Osteocyte (in vitro differentiated cells): ENCODE measurements around the gene TBRG4. TPM values are rescaled to one million over a fixed set of nuclear protein-coding genes. Genes with fewer than 3 reads are reported as not detected.
A peak's percentile ranks its signal among the peaks of the same experiment; 100 is the strongest.

ENCODE experiments used
- DNase-seq: peaks from one replicate; pipeline ENCODE4 v3.0.0; 2021; ENCODE audit warnings: mixed read lengths; ENCODE audit not compliant: unreplicated experiment; ENCODE audit errors: extremely low spot score
- H3K27ac Mint-ChIP-seq: one replicate; pipeline ENCODE4 v1.8.0; 2021; ENCODE audit warnings: mild to moderate bottlenecking, mixed read lengths; ENCODE audit not compliant: unreplicated experiment
- H3K27me3 Mint-ChIP-seq: one replicate; pipeline ENCODE4 v1.8.0; 2021; ENCODE audit warnings: mixed read lengths; ENCODE audit not compliant: unreplicated experiment
- H3K36me3 Mint-ChIP-seq: one replicate; pipeline ENCODE4 v1.8.0; 2021; ENCODE audit warnings: mixed read lengths; ENCODE audit not compliant: unreplicated experiment
- H3K4me1 Mint-ChIP-seq: one replicate; pipeline ENCODE4 v1.8.0; 2021; ENCODE audit warnings: mixed read lengths; ENCODE audit not compliant: unreplicated experiment
- H3K4me3 Mint-ChIP-seq: one replicate; pipeline ENCODE4 v1.8.0; 2021; ENCODE audit warnings: mild to moderate bottlenecking, moderate library complexity, mixed read lengths; ENCODE audit not compliant: unreplicated experiment
- H3K9me3 Mint-ChIP-seq: one replicate; pipeline ENCODE4 v1.8.0; 2021; ENCODE audit warnings: mixed read lengths; ENCODE audit not compliant: unreplicated experiment
- long read RNA-seq: library from polyadenylated mRNA; unstranded; transcript quantifications from one replicate; pipeline ENCODE4 v2.0.0, GENCODE V29; 2021
- total RNA-seq: library from RNA; stranded (reverse); gene quantifications from 2 replicates; pipeline ENCODE4 v1.2.1, GENCODE V29; 2021
- TF ChIP-seq, protein P1 (sequence below): fragments of 200-600 bp; sonication (generic); IDR thresholded peaks from 2 replicates; pipeline ENCODE4 v1.5.0; 2021; ENCODE audit warnings: antibody characterized with exemption, mild to moderate bottlenecking, moderate library complexity

Gene TBRG4
- total RNA-seq, result 54.9 and 60.0 TPM in 2 replicates
- long read RNA-seq, transcript TBRG4-201 (11 exons, 2,243 nt), result major isoform, 72 of 160 reads
- long read RNA-seq, transcript TBRG4-202 (9 exons, 1,917 nt), result minor isoform, 19 of 160 reads
- long read RNA-seq, transcript TBRG4-203 (9 exons, 2,225 nt), result minor isoform, 6 of 160 reads
- long read RNA-seq, partial matches to known transcripts, result 9 of 160 reads
- long read RNA-seq, other reads (novel, unspliced or antisense), result 53 of 160 reads

DNA sequence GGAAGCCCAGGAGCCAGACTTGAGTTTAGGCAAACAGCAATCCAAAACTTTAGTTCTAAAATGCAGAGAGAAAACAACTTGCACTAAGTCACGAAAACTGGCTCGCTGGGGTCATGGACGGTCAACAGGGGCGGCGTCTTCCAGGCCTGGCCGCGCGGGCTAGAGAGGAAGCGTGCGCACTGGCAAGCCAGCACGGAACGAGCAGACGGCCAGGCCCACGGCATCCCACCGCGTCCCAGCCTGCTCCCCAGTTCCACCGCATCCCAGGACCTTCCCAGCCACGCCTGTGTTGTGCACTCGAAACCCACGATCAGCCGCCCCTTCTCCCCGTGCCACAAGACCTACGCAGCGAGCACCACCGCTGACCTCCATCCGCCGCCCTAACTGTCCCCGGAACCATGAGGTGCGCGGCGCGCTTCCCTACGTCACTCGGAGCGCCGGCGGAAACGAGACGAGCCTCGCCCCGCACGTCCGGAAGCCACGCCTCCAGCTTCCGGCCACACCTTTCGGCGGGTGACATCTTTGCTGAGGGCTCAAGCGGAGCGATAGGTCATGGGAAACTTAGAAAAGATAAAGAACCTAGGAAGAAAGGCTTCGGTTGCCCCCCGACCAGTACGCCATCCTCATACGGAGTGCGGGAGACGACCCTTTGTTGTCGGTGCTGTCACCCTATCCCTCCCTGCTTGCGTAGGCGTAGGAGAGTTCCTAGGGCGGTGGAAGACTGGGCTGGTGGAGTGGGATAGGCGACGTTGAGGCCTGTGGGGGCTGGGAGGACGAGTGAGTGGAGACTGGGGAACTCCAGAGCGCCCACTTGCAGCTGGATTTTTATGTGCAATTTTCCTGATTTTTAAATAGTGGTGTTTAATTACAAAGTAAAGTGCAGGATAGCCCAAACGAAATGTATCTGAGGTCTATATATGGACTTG lies at the start of gene TBRG4:
Gene TBRG4, minus strand, starts transcription at position 400 of the 926 bp plus-strand sequence. CDS start 2,460 bp downstream, outside the sequence.
- Mint-ChIP-seq H3K9me3 (no peaks in the 10 kb centered on the region), H3K4me1 (peaks cover 26% of the 10 kb centered on the region), H3K36me3 (peaks cover 16% of the 10 kb centered on the region), H3K27ac (peak within 1 kb of the TSS; percentile 96), H3K27me3 (peaks cover 26% of the 10 kb centered on the region), H3K4me3 (peak within 1 kb of the TSS; percentile 99)
- TF ChIP-seq, protein P1, sequence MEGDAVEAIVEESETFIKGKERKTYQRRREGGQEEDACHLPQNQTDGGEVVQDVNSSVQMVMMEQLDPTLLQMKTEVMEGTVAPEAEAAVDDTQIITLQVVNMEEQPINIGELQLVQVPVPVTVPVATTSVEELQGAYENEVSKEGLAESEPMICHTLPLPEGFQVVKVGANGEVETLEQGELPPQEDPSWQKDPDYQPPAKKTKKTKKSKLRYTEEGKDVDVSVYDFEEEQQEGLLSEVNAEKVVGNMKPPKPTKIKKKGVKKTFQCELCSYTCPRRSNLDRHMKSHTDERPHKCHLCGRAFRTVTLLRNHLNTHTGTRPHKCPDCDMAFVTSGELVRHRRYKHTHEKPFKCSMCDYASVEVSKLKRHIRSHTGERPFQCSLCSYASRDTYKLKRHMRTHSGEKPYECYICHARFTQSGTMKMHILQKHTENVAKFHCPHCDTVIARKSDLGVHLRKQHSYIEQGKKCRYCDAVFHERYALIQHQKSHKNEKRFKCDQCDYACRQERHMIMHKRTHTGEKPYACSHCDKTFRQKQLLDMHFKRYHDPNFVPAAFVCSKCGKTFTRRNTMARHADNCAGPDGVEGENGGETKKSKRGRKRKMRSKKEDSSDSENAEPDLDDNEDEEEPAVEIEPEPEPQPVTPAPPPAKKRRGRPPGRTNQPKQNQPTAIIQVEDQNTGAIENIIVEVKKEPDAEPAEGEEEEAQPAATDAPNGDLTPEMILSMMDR, result peak; percentile 51
- DNase-seq, result peak; percentile 96

DNA sequence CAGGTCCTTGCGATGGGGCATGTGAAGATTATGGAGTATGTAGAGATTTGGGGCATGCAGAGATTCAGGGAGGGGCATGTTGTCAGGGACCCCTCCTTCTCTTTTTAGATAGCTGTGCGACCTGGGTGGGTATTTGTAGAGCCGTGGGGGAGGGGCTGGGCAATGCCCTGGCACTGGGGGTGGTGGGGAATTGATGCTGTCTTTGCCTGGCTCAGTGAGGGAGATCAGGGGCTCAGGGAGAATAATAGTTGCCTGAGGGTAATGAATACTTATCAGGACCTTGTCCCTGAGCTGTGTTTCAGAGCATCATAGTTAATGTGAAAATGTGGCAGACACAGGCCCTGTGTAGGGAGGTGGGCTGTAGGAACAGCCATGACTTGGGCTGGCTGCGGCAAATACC lies 49.6 kb upstream of the TBRG4 start:
- no peaks in the 10 kb centered on the region for H3K36me3 Mint-ChIP-seq
- TF ChIP-seq, protein P1, result no peak
- no peak for DNase-seq
- peaks cover 8% of the 10 kb centered on the region for H3K9me3 Mint-ChIP-seq
- peaks cover 50% of the 10 kb centered on the region for H3K27me3 Mint-ChIP-seq
- H3K27ac Mint-ChIP-seq, result no peak overlapping the region
- H3K4me3 Mint-ChIP-seq, result no peak overlapping the region
- no peaks in the 10 kb centered on the region for H3K4me1 Mint-ChIP-seq

DNA sequence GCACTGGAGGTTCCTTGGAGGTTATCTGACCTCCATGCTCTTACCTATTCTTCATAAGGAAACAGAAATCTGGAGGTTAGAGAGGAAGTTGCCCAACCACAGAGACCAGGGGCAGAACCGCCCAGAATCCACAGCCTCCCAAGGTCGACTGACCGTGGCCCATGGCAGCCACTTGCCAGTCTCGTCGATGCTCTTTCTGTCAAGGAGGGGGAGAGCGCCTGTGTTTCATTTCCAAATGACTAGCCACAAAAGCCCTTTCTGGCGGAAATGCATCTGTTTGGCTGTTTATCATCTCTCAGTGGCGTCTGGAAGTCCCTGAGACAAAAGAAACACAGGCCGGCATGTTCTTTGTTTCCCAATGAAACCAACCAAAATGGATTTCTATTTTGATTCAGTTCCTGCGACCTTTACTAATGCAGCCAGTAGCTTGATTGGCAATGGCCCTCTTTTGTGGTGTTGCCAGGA lies 49.0 kb upstream of the TBRG4 start:
- no peak overlapping the region for H3K27ac Mint-ChIP-seq
- H3K36me3 Mint-ChIP-seq, result no peaks in the 10 kb centered on the region

DNA sequence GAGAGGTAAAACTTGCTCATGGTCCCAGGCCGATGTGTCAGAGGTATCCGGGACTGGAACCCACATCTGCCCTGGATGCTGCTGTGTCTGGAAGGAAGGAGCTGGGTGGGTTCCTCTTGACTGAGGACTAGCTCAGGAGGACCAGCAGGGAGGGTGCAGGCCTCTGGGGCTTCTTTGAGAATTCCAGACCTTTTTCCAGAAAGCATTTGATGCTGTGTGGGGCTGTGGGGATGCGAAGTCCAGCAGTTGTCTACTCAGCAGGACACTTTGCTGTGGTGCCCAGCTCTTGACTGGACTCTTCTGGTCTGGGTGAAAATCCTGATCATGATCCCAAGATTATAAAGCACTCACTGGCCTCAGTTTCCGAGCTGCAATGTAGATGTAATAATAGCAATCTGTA lies 47.8 kb upstream of the TBRG4 start:
- H3K27me3 Mint-ChIP-seq, result peaks cover 41% of the 10 kb centered on the region
- no peak for DNase-seq
- H3K27ac Mint-ChIP-seq, result no peak overlapping the region
- no peak overlapping the region for H3K4me3 Mint-ChIP-seq
- no peaks in the 10 kb centered on the region for H3K36me3 Mint-ChIP-seq
- peaks cover 3% of the 10 kb centered on the region for H3K4me1 Mint-ChIP-seq
- TF ChIP-seq, protein P1, result no peak
- no peaks in the 10 kb centered on the region for H3K9me3 Mint-ChIP-seq

More for the DNA sequence above, 49.0 kb upstream of the TBRG4 start:
- Mint-ChIP-seq H3K9me3 (peaks cover 8% of the 10 kb centered on the region), H3K27me3 (peaks cover 48% of the 10 kb centered on the region), H3K4me3 (no peak overlapping the region), H3K4me1 (no peaks in the 10 kb centered on the region)
- no peak for DNase-seq
- TF ChIP-seq, protein P1, result no peak

DNA sequence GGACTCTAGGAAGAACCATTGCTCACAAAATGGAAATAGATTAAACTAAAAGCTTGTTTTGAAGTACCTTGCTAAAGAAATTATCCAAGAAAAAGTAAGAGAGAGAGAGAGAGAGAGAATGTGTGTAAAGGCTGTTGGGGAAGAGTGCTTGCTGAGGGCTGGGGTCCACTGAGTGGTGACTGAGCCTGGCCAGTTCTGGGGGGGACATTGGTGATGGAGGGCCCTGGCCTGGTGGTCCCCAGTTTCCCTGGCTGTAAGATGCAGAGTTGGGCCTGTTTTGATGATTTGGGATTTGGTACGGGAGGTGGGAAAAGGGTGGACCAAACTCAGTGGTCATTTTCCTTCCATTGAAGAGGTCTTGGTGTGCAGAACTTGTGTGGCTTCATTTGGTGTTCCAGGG lies 47.0 kb upstream of the TBRG4 start:
- Mint-ChIP-seq H3K4me1 (peaks cover 3% of the 10 kb centered on the region), H3K36me3 (no peaks in the 10 kb centered on the region), H3K9me3 (no peaks in the 10 kb centered on the region), H3K27me3 (peaks cover 38% of the 10 kb centered on the region), H3K4me3 (no peak overlapping the region), H3K27ac (no peak overlapping the region)
- no peak for DNase-seq
- TF ChIP-seq, protein P1, result no peak
